Measurements from ENCODE around the gene MICU1. TPM values are rescaled to one million over a fixed set of nuclear protein-coding genes. Genes with fewer than 3 reads are reported as not detected.

MICU1 gene
- total and polyA plus RNA-seq, 2 donors (not counting 3 experiments of a cell fraction or from before 2014, with no cell fraction given) = 27.5 to 48.0 TPM

- Histone ChIP-seq H3K9me3 (replicated peaks; ENCODE audit: control insufficient read depth, insufficient read depth, low read length) (no peaks in the 10 kb centered on the region), H3K27me3 (ENCODE audit: control insufficient read depth in 2 of 2, insufficient read depth in 2 of 2, low read length in 2 of 2) (no peaks in the 10 kb centered on the region), H3K4me3 (replicated peaks in 1 of 3; ENCODE audit: insufficient read depth in 1 of 3, low read depth in 1 of 3, low read length in 3 of 3) (no peak overlapping the region), H3K79me2 (ENCODE audit: control insufficient read depth, insufficient read depth, low read length) (no peaks in the 10 kb centered on the region), H3K9me1 (replicated peaks; ENCODE audit: control insufficient read depth, extremely low read depth, insufficient read depth, low read length) (no peaks in the 10 kb centered on the region), H3K4me2 (ENCODE audit: insufficient read depth, low read length) (no peak overlapping the region), H3K27ac (ENCODE audit: insufficient read depth, low read depth, low read length) (no peak overlapping the region), H3K9ac (replicated peaks; ENCODE audit: extremely low read depth, insufficient read depth, low read length) (no peak overlapping the region), H3K36me3 (ENCODE audit: control insufficient read depth in 2 of 2, extremely low read depth in 1 of 2, insufficient read depth in 2 of 2, low read length in 2 of 2) (no peaks in the 10 kb centered on the region), H3K4me1 (ENCODE audit: control insufficient read depth, extremely low read depth, insufficient read depth, low read length) (no peaks in the 10 kb centered on the region), H2AFZ (ENCODE audit: low read depth, low read length) (no peak overlapping the region), H4K20me1 (replicated peaks; ENCODE audit: control insufficient read depth, extremely low read depth, insufficient read depth, low read length) (no peaks in the 10 kb centered on the region)
- BruUV-seq (replicated peaks) = no TSS peak
- intact Hi-C loops (cut with micrococcal nuclease) = no loop called here
- dilution Hi-C loops (cut with MboI; ENCODE audit: extremely low pct_ligation_motif_present, low sequenced_read_pairs) = no loop called here
- FAIRE-seq (no peak), DNase-seq (ENCODE audit: low read depth, low spot score) (no peak)
- TF ChIP-seq EZH2 (IDR thresholded peaks at IDR 0.05; ENCODE audit: borderline replicate concordance, low read depth, low read length, severe bottlenecking) = no peak
- no peak for TF ChIP-seq POLR2AphosphoS5 (IDR thresholded peaks at IDR 0.05; ENCODE audit: insufficient read depth, low read depth, low read length)
- TF ChIP-seq CTCF (IDR thresholded peaks at IDR 0.05; ENCODE audit: extremely low read depth in 1 of 2, insufficient read depth in 1 of 2, low read depth in 1 of 2, low read length in 2 of 2) = no peak
- no peak for TF ChIP-seq MYC (IDR thresholded peaks at IDR 0.05; ENCODE audit: low read depth, low read length)
- TF ChIP-seq MAX (IDR thresholded peaks at IDR 0.05; ENCODE audit: insufficient read depth, insufficient read length) = no peak
- TF ChIP-seq FOS (IDR thresholded peaks at IDR 0.05; ENCODE audit: borderline replicate concordance, insufficient read depth, low read length) = no peak
- TF ChIP-seq POLR2A (IDR thresholded peaks at IDR 0.05; ENCODE audit: low read depth, low read length) = no peak
- no peak for TF ChIP-seq GATA2 (IDR thresholded peaks at IDR 0.05; ENCODE audit: insufficient read depth, insufficient read length, low read depth, low read length)
- TF ChIP-seq JUN (IDR thresholded peaks at IDR 0.05; ENCODE audit: borderline replicate concordance, insufficient read depth, insufficient read length, low read depth) = no peak
- CTCF ChIA-PET = no interaction called here
- POLR2A ChIA-PET = no interaction called here
Observed at GRCh38 chr10:72511459-72511858, 114.4 kb downstream of the MICU1 start.

Measured in endothelial cell of umbilical vein (primary cell).